Erythroblast (primary cell): ENCODE data around the gene LPGAT1.

Experiments used
- GATA1 ChIP-seq: IDR thresholded peaks from 2 replicates; pipeline ENCODE4 v1.6.1; 2011; ENCODE audit warnings: low read depth, mild to moderate bottlenecking, control low read depth, low read length, moderate library complexity
- POLR2A ChIP-seq: IDR thresholded peaks from 2 replicates; pipeline ENCODE4 v1.6.1; 2011; ENCODE audit warnings: mild to moderate bottlenecking, low read length

GRCh38 chr1:211742272-211742671 lies 88.3 kb downstream of the LPGAT1 start:
- TF ChIP-seq POLR2A (no peak), GATA1 (no peak)
